ENCODE results near the gene MT1M.

Gene MT1M

GRCh38 chr16:56647641-56648431 lies 15.4 kb downstream of the MT1M start:
- H3K4me3 ChIP-seq (replicated peaks in 1 of 2; ENCODE audit: low read depth in 2 of 2, low read length in 2 of 2) = no peak overlapping the region
- no peak for TF ChIP-seq CTCF (IDR thresholded peaks at IDR 0.05; ENCODE audit: low read depth, low read length)
- DNase-seq (ENCODE audit: low read depth in 2 of 2) = no peak

- no peak for TF ChIP-seq CTCF (IDR thresholded peaks at IDR 0.05; ENCODE audit: low read depth, low read length)
- no peak overlapping the region for H3K4me3 ChIP-seq (replicated peaks in 1 of 2; ENCODE audit: low read depth in 2 of 2, low read length in 2 of 2)
- DNase-seq (ENCODE audit: low read depth in 2 of 2) = no peak
These were observed 16.8 kb downstream of the MT1M start for GRCh38 chr16:56649271-56649670.

- TF ChIP-seq CTCF (IDR thresholded peaks at IDR 0.05; ENCODE audit: low read depth, low read length) = no peak
- H3K4me3 ChIP-seq (replicated peaks in 1 of 2; ENCODE audit: low read depth in 2 of 2, low read length in 2 of 2) = no peak overlapping the region
- DNase-seq (ENCODE audit: low read depth in 2 of 2) = no peak
These were observed 17.4 kb downstream of the MT1M start for GRCh38 chr16:56649820-56650219.

GRCh38 chr16:56651586-56651985 lies 19.1 kb downstream of the MT1M start, which contains the start of gene MT1B:
MT1B (plus strand) TSS chr16:56651886; CDS start chr16:56651954, 68 bp downstream.
- H3K4me3 ChIP-seq (replicated peaks in 1 of 2; ENCODE audit: low read depth in 2 of 2, low read length in 2 of 2) = no peak within 1 kb of the TSS
- DNase-seq (ENCODE audit: low read depth in 2 of 2) = no peak
- TF ChIP-seq CTCF (IDR thresholded peaks at IDR 0.05; ENCODE audit: low read depth, low read length) = no peak

- H3K4me3 ChIP-seq (replicated peaks in 1 of 2; ENCODE audit: low read depth in 2 of 2, low read length in 2 of 2) = no peak overlapping the region
- TF ChIP-seq CTCF (IDR thresholded peaks at IDR 0.05; ENCODE audit: low read depth, low read length) = no peak
- no peak for DNase-seq (ENCODE audit: low read depth in 2 of 2)
These were observed 20.1 kb downstream of the MT1M start for GRCh38 chr16:56652600-56652999.

GRCh38 chr16:56653218-56653617 lies 20.8 kb downstream of the MT1M start:
- no peak for TF ChIP-seq CTCF (IDR thresholded peaks at IDR 0.05; ENCODE audit: low read depth, low read length)
- DNase-seq (ENCODE audit: low read depth in 2 of 2) = no peak

More at GRCh38 chr16:56653218-56653617, 20.8 kb downstream of the MT1M start:
- H3K4me3 ChIP-seq (replicated peaks in 1 of 2; ENCODE audit: low read depth in 2 of 2, low read length in 2 of 2) = no peak overlapping the region

All from cardiac fibroblast (primary cell).